ENCODE data around the gene AP1B1. TPM values are rescaled to one million over a fixed set of nuclear protein-coding genes. Genes with fewer than 3 reads are reported as not detected.

Gene AP1B1
- polyA plus RNA-seq, 1 donor from 2014 or later = 43.8 TPM

DNA sequence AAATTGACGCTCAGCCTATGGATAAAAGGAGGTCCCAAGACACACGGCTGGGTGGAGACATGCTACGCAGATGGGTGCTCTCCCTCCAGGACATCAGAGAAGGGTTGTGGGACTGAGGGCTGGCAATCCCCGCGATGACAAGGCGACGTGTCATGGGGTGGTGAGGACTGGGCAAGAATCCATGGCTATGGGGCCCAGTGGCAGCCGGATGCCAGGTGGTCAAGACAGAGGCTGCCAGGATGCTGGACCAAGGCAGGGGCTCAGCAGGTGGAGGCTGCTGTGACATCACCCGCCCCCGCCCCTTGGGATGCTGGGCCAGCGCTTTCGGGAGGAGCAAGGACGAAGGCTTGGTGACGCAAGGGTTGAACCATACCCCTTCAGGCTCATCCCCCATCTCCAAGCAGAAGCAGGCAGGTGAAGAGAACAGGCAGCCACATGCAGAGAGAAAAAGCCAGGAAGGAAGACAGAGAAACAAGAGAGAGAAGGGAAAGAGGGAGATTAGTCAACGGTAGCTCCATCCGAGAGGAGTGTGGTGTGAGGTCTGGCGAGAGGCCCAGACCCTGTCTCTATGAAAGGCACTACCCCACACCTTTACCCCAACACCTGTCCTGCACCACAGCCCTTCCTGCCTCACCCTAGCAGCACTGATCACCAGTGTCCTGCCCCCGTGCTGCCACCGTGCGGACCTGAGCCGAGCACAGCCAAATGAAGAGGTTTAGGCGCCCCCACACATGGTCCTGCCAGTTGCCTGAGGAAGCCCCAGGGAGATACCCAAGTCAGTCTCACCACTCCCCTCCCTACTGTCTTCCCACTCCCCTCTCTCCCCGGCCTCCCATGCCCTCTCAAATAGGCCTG lies 48.8 kb downstream of the AP1B1 start:
- Histone ChIP-seq H3K9ac (ENCODE audit: low read length) (no peak overlapping the region), H3F3A (ENCODE audit: insufficient read depth, low read length, poor library complexity, severe bottlenecking) (no peaks in the 10 kb centered on the region), H3K4me3 (ENCODE audit: low read length) (no peak overlapping the region), H3K27ac (ENCODE audit: low read length) (no peak overlapping the region), H3K9me2 (ENCODE audit: insufficient read depth, low read length) (no peaks in the 10 kb centered on the region), H3K27me3 (ENCODE audit: insufficient read depth, low read depth, low read length) (no peaks in the 10 kb centered on the region), H3K9me3 (ENCODE audit: low read length) (no peaks in the 10 kb centered on the region), H3K36me3 (ENCODE audit: insufficient read depth, low read length) (no peaks in the 10 kb centered on the region), H3K79me2 (replicated peaks; ENCODE audit: insufficient read depth, low read length) (no peaks in the 10 kb centered on the region), H4K20me1 (ENCODE audit: insufficient read depth) (no peaks in the 10 kb centered on the region), H3K4me2 (ENCODE audit: low read length) (no peak overlapping the region), H2AFZ (ENCODE audit: low read depth, low read length) (no peak overlapping the region)
- no peak for TF ChIP-seq RAD21 (conservative IDR thresholded peaks at IDR 0.05)
- TF ChIP-seq EP300 (conservative IDR thresholded peaks at IDR 0.05; ENCODE audit: poor library complexity, severe bottlenecking) = no peak

DNA sequence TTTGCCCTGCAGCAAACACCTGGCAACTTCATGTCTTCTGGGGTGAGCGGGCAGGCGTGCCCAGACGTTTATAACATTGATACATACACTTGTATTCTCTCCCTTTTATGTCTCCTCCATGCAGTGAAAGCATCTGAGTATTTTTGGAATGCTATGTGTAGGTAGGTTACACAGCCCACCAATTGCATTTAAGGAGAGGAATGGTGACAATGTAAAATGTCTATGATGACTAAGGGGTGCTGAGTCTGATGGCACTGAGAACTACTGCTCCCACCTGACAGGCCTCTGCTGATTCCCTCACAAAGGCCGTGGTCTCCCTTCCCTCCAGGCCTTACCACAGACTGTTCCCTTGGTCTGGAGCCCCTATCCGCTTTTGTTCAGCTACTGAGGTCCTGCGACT lies 50.0 kb downstream of the AP1B1 start:
- no peak overlapping the region for H3K4me2 ChIP-seq (ENCODE audit: low read length)
- H3K4me3 ChIP-seq (ENCODE audit: low read length) = no peak overlapping the region
- no peaks in the 10 kb centered on the region for H3K27me3 ChIP-seq (ENCODE audit: insufficient read depth, low read depth, low read length)
- H3K27ac ChIP-seq (ENCODE audit: low read length) = no peak overlapping the region
- H3K79me2 ChIP-seq (replicated peaks; ENCODE audit: insufficient read depth, low read length) = no peaks in the 10 kb centered on the region
- no peaks in the 10 kb centered on the region for H3K9me3 ChIP-seq (ENCODE audit: low read length)
- H4K20me1 ChIP-seq (ENCODE audit: insufficient read depth) = no peaks in the 10 kb centered on the region
- H3K9ac ChIP-seq (ENCODE audit: low read length) = no peak overlapping the region
- no peaks in the 10 kb centered on the region for H3F3A ChIP-seq (ENCODE audit: insufficient read depth, low read length, poor library complexity, severe bottlenecking)
- H2AFZ ChIP-seq (ENCODE audit: low read depth, low read length) = no peak overlapping the region
- no peak for TF ChIP-seq EP300 (conservative IDR thresholded peaks at IDR 0.05; ENCODE audit: poor library complexity, severe bottlenecking)
- TF ChIP-seq MXI1 (conservative IDR thresholded peaks at IDR 0.05; ENCODE audit: poor library complexity, severe bottlenecking) = no peak
- no peak for TF ChIP-seq POLR2AphosphoS5 (IDR thresholded peaks at IDR 0.05)
- TF ChIP-seq EZH2 (IDR thresholded peaks at IDR 0.05; ENCODE audit: borderline replicate concordance, insufficient read depth, low read length, poor library complexity, severe bottlenecking) = no peak
- TF ChIP-seq TAF1 (IDR thresholded peaks at IDR 0.05; ENCODE audit: low read depth) = no peak
- no peak for TF ChIP-seq RAD21 (conservative IDR thresholded peaks at IDR 0.05)
- no peak for TF ChIP-seq SMC3 (conservative IDR thresholded peaks at IDR 0.05; ENCODE audit: poor library complexity)
- TF ChIP-seq, protein P1, sequence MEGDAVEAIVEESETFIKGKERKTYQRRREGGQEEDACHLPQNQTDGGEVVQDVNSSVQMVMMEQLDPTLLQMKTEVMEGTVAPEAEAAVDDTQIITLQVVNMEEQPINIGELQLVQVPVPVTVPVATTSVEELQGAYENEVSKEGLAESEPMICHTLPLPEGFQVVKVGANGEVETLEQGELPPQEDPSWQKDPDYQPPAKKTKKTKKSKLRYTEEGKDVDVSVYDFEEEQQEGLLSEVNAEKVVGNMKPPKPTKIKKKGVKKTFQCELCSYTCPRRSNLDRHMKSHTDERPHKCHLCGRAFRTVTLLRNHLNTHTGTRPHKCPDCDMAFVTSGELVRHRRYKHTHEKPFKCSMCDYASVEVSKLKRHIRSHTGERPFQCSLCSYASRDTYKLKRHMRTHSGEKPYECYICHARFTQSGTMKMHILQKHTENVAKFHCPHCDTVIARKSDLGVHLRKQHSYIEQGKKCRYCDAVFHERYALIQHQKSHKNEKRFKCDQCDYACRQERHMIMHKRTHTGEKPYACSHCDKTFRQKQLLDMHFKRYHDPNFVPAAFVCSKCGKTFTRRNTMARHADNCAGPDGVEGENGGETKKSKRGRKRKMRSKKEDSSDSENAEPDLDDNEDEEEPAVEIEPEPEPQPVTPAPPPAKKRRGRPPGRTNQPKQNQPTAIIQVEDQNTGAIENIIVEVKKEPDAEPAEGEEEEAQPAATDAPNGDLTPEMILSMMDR (IDR thresholded peaks at IDR 0.05; ENCODE audit: poor library complexity, severe bottlenecking) = no peak
- TF ChIP-seq, protein P2, sequence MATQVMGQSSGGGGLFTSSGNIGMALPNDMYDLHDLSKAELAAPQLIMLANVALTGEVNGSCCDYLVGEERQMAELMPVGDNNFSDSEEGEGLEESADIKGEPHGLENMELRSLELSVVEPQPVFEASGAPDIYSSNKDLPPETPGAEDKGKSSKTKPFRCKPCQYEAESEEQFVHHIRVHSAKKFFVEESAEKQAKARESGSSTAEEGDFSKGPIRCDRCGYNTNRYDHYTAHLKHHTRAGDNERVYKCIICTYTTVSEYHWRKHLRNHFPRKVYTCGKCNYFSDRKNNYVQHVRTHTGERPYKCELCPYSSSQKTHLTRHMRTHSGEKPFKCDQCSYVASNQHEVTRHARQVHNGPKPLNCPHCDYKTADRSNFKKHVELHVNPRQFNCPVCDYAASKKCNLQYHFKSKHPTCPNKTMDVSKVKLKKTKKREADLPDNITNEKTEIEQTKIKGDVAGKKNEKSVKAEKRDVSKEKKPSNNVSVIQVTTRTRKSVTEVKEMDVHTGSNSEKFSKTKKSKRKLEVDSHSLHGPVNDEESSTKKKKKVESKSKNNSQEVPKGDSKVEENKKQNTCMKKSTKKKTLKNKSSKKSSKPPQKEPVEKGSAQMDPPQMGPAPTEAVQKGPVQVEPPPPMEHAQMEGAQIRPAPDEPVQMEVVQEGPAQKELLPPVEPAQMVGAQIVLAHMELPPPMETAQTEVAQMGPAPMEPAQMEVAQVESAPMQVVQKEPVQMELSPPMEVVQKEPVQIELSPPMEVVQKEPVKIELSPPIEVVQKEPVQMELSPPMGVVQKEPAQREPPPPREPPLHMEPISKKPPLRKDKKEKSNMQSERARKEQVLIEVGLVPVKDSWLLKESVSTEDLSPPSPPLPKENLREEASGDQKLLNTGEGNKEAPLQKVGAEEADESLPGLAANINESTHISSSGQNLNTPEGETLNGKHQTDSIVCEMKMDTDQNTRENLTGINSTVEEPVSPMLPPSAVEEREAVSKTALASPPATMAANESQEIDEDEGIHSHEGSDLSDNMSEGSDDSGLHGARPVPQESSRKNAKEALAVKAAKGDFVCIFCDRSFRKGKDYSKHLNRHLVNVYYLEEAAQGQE (IDR thresholded peaks at IDR 0.05; ENCODE audit: borderline replicate concordance) = no peak
- H3K9me2 ChIP-seq (ENCODE audit: insufficient read depth, low read length) = no peaks in the 10 kb centered on the region
- no peaks in the 10 kb centered on the region for H3K36me3 ChIP-seq (ENCODE audit: insufficient read depth, low read length)
